ES-I3 (cell line): ENCODE measurements around the gene USP54.

Source experiments
- H3K36me3 ChIP-seq: 2 replicates; pipeline ENCODE4 v1.6.1; 2013; ENCODE audit warnings: mild to moderate bottlenecking, low read length, control low read depth, moderate library complexity; ENCODE audit not compliant: insufficient read depth
- H3K4me1 ChIP-seq: 2 replicates; pipeline ENCODE4 v1.6.1; 2013; ENCODE audit warnings: mild to moderate bottlenecking, control low read depth, low read length; ENCODE audit not compliant: insufficient read depth
- H3K9ac ChIP-seq: 2 replicates; pipeline ENCODE4 v1.6.1; 2013; ENCODE audit warnings: low read depth, mild to moderate bottlenecking, low read length, moderate library complexity
- H3K9me3 ChIP-seq: 2 replicates; pipeline ENCODE4 v1.6.1; 2013; ENCODE audit warnings: mild to moderate bottlenecking, low read length, moderate library complexity; ENCODE audit not compliant: control insufficient read depth, insufficient read depth

The USP54 gene

DNA sequence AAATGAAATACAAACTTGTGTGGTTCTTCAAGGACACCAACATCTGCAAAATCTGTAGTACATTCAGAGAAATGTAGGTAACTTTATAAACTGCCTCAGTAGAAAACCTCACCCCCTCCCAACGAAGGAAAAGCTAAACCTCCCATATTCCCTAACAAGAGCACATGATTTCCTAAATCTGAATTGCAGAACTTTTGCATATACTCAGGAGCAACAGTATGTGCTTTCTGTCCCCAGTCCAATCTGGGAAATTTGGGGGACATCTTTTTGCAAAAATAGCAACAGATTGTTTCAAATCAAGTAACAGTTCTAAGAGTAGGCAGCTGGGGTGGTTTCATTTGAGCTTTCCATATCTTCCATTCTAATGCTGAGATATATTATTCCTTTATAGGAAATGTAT, 142.0 kb downstream of the USP54 start:
- Histone ChIP-seq H3K4me1 (no peaks in the 10 kb centered on the region), H3K36me3 (no peaks in the 10 kb centered on the region), H3K9ac (no peak overlapping the region), H3K9me3 (no peaks in the 10 kb centered on the region)

DNA sequence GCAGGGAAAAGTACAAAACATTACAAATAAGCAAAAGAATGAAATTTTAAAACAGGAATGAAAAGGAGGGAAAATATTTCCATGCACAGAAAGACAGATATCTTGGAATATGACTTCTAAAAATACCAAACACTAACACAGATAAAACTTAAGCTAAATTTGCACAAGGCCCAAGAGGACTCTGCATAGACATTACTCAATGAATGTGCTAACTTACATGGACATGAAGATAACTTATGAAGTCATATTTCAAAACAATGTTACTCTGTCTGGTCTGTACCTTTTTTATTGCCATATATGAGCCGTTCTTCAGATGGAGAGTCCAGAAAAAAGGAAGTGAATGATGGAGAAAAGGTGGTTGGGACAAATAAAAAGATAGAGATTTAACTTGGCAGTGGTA, 142.8 kb downstream of the USP54 start:
- Histone ChIP-seq H3K4me1 (no peaks in the 10 kb centered on the region), H3K9ac (no peak overlapping the region), H3K36me3 (no peaks in the 10 kb centered on the region), H3K9me3 (no peaks in the 10 kb centered on the region)
